ENCODE data around the gene WDR93. TPM values are rescaled to one million over a fixed set of nuclear protein-coding genes. Genes with fewer than 3 reads are reported as not detected.

Gene WDR93
- total and polyA plus RNA-seq, 2 donors from 2014 or later = 1.2 to 2.5 TPM

DNA sequence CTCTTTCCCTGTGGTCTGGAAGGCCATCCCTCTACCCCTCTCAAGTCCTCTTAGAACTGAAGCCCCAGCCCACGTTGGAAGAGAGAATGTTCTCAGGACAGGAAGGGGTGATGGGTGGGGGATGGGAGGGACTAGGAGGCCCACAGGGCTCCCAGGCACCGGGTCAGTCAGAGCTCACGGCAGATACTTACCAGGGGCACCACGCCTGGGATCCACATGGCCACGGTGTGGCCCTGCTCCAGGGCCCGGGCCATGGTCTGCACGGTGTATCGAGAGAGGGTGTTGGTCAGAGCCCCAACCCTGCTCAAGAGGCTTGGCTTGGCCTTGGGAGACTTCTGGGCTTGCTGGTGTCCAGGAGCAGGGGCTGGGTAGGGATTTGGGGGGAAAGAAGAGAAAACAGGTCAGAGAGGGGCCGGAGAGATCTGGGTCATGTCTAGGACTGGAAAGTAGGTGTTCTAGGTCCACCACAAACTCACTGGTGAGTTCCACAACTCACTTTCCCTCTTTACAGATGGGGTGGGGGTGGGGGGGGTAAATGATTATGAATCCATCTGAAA, 21.2 kb upstream of the WDR93 start:
- Histone ChIP-seq H3K36me3 (ENCODE audit: control insufficient read depth in 2 of 3, insufficient read depth in 3 of 3, low read length in 3 of 3) (no peaks in the 10 kb centered on the region), H3K9me3 (ENCODE audit: control insufficient read depth in 2 of 3, insufficient read depth in 1 of 3, low read length in 3 of 3) (no peaks in the 10 kb centered on the region), H3K9ac (ENCODE audit: low read length in 3 of 3) (no peak overlapping the region), H3K27me3 (ENCODE audit: control insufficient read depth, insufficient read depth, low read length) (no peaks in the 10 kb centered on the region), H3K4me1 (ENCODE audit: control insufficient read depth in 2 of 3, insufficient read depth in 2 of 3, low read depth in 1 of 3, low read length in 3 of 3) (no peaks in the 10 kb centered on the region), H3K4me3 (ENCODE audit: low read length in 3 of 3) (no peak overlapping the region), H3K27ac (ENCODE audit: low read depth in 2 of 2, low read length in 2 of 2) (no peak overlapping the region)
- DNase-seq (no peak), FAIRE-seq (no peak)
- intact Hi-C loops (cut with DNase I) = no loop called here
- TF ChIP-seq, protein P1, sequence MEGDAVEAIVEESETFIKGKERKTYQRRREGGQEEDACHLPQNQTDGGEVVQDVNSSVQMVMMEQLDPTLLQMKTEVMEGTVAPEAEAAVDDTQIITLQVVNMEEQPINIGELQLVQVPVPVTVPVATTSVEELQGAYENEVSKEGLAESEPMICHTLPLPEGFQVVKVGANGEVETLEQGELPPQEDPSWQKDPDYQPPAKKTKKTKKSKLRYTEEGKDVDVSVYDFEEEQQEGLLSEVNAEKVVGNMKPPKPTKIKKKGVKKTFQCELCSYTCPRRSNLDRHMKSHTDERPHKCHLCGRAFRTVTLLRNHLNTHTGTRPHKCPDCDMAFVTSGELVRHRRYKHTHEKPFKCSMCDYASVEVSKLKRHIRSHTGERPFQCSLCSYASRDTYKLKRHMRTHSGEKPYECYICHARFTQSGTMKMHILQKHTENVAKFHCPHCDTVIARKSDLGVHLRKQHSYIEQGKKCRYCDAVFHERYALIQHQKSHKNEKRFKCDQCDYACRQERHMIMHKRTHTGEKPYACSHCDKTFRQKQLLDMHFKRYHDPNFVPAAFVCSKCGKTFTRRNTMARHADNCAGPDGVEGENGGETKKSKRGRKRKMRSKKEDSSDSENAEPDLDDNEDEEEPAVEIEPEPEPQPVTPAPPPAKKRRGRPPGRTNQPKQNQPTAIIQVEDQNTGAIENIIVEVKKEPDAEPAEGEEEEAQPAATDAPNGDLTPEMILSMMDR (IDR thresholded peaks at IDR 0.05; ENCODE audit: borderline replicate concordance, extremely low read depth, insufficient read depth) = no peak

DNA sequence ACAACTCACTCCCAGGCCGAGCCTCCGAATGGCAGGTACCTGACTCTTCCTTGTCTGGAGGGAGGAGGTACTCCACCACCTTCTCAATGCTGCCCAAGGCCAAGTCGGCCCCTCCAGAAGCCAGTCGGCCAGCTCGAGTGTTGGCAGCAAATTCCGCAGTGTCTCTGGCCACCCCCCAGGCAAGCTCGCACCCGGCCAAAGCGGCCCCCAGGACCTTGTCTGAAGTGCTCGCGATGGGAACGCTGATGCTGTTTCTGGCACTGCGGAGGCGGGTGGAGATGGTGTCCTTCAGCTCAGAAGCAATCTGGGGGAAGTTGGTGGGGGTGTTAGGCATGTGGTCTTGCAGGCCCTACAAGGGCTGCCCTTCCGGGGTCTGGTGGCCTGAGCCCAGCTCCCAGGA, 20.7 kb upstream of the WDR93 start:
- H3K4me3 ChIP-seq (ENCODE audit: low read length in 3 of 3) = no peak overlapping the region
- DNase-seq (no peak), FAIRE-seq (no peak)
- H3K4me1 ChIP-seq (ENCODE audit: control insufficient read depth in 2 of 3, insufficient read depth in 2 of 3, low read depth in 1 of 3, low read length in 3 of 3) = no peaks in the 10 kb centered on the region
- TF ChIP-seq, protein P1 (IDR thresholded peaks at IDR 0.05; ENCODE audit: borderline replicate concordance, extremely low read depth, insufficient read depth) = no peak
- no peaks in the 10 kb centered on the region for H3K9me3 ChIP-seq (ENCODE audit: control insufficient read depth in 2 of 3, insufficient read depth in 1 of 3, low read length in 3 of 3)
- intact Hi-C loops (cut with DNase I) = no loop called here
- H3K27ac ChIP-seq (ENCODE audit: low read depth in 2 of 2, low read length in 2 of 2) = no peak overlapping the region
- H3K9ac ChIP-seq (ENCODE audit: low read length in 3 of 3) = no peak overlapping the region
- H3K27me3 ChIP-seq (ENCODE audit: control insufficient read depth, insufficient read depth, low read length) = no peaks in the 10 kb centered on the region
- H3K36me3 ChIP-seq (ENCODE audit: control insufficient read depth in 2 of 3, insufficient read depth in 3 of 3, low read length in 3 of 3) = no peaks in the 10 kb centered on the region

DNA sequence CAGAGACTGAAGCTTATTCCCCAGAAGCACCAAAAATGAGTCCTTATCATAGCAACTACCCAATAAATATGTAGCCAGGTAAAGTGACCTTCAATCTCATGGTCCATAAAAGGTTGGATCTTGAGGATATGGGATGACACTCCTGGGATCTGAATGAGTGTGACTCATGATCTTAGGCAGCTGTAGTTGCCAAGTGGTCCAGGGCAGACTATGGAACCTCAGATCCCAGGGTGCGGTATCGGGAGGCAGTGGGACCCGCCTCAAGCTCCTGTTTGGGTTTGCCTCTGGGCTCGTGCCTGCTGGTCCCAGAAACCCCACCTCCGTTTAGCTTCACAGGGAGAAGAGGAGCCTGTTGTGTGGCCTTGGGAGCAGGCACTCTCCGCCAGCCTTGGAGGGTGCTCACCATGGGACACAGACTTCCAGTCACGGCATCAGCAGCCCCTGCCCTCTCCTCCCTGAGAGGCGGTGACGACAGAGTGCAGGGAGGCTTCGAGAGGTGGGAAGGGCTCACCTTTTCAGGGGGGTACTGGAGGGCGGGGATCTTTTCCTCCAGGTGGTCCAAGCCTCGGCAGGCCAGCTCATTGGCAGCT, 19.5 kb upstream of the WDR93 start:
- Histone ChIP-seq H3K4me1 (ENCODE audit: control insufficient read depth in 2 of 3, insufficient read depth in 2 of 3, low read depth in 1 of 3, low read length in 3 of 3) (no peaks in the 10 kb centered on the region), H3K36me3 (ENCODE audit: control insufficient read depth in 2 of 3, insufficient read depth in 3 of 3, low read length in 3 of 3) (no peaks in the 10 kb centered on the region), H3K27me3 (ENCODE audit: control insufficient read depth, insufficient read depth, low read length) (no peaks in the 10 kb centered on the region), H3K4me3 (ENCODE audit: low read length in 3 of 3) (no peak overlapping the region), H3K27ac (ENCODE audit: low read depth in 2 of 2, low read length in 2 of 2) (no peak overlapping the region), H3K9me3 (ENCODE audit: control insufficient read depth in 2 of 3, insufficient read depth in 1 of 3, low read length in 3 of 3) (no peaks in the 10 kb centered on the region), H3K9ac (ENCODE audit: low read length in 3 of 3) (no peak overlapping the region)
- DNase-seq (no peak), FAIRE-seq (no peak)
- intact Hi-C loops (cut with DNase I) = no loop called here
- TF ChIP-seq, protein P1 (IDR thresholded peaks at IDR 0.05; ENCODE audit: borderline replicate concordance, extremely low read depth, insufficient read depth) = no peak

DNA sequence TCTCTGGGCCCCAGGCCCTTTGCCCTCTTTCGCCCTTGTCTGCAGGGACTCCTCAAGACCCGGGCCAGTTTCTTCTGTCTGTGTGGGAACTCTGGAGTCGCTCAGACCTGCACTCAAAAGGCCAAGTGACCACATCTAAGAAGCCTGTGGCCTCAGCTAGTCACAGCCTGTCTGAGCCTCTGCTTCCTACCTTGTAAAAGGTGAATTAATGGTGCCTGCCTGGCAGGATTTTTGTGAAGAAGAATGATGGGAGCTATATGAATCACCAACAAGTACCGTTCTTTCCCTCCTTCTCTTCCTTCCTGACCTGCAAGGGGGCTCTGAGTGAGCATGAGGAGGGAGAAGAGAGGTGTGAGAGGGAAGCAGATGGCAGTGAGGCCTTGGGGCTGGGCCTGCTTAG, 18.9 kb upstream of the WDR93 start:
- H3K4me1 ChIP-seq (ENCODE audit: control insufficient read depth in 2 of 3, insufficient read depth in 2 of 3, low read depth in 1 of 3, low read length in 3 of 3) = no peaks in the 10 kb centered on the region
- TF ChIP-seq, protein P1 (IDR thresholded peaks at IDR 0.05; ENCODE audit: borderline replicate concordance, extremely low read depth, insufficient read depth) = no peak
- H3K27ac ChIP-seq (ENCODE audit: low read depth in 2 of 2, low read length in 2 of 2) = no peak overlapping the region
- H3K27me3 ChIP-seq (ENCODE audit: control insufficient read depth, insufficient read depth, low read length) = no peaks in the 10 kb centered on the region
- intact Hi-C loops (cut with DNase I) = no loop called here
- H3K36me3 ChIP-seq (ENCODE audit: control insufficient read depth in 2 of 3, insufficient read depth in 3 of 3, low read length in 3 of 3) = no peaks in the 10 kb centered on the region
- DNase-seq (no peak), FAIRE-seq (no peak)
- H3K9ac ChIP-seq (ENCODE audit: low read length in 3 of 3) = no peak overlapping the region
- H3K4me3 ChIP-seq (ENCODE audit: low read length in 3 of 3) = no peak overlapping the region
- no peaks in the 10 kb centered on the region for H3K9me3 ChIP-seq (ENCODE audit: control insufficient read depth in 2 of 3, insufficient read depth in 1 of 3, low read length in 3 of 3)
